Right cardiac atrium (tissue), 5 donors: ENCODE measurements around the gene SLIT1. TPM values are rescaled to one million over a fixed set of nuclear protein-coding genes. Genes with fewer than 3 reads are reported as not detected.

Experiments
- ATAC-seq, 2 donors: fragments of 200-7000 bp; cut with Tn5 transposase; one replicate each; pipeline versions ENCODE4 v1.8.0 to v1.9.1; 2020; ENCODE audit warnings: moderate library complexity in 2 of 2, mild to moderate bottlenecking in 1 of 2
- DNase-seq, 3 donors: peaks; one replicate each; pipeline ENCODE4 v3.0.0-alpha.2; 2020
- H3K27ac ChIP-seq: one replicate; pipeline ENCODE4 v1.5.1; 2013; ENCODE audit warnings: mild to moderate bottlenecking, low read length, control low read depth, moderate library complexity
- H3K27me3 ChIP-seq: one replicate; pipeline ENCODE4 v1.6.1; 2013; ENCODE audit not compliant: control insufficient read depth, insufficient read depth
- H3K4me1 ChIP-seq: one replicate; pipeline ENCODE4 v1.6.1; 2013; ENCODE audit warnings: low read length; ENCODE audit not compliant: control insufficient read depth, insufficient read depth
- H3K4me3 ChIP-seq: one replicate; pipeline ENCODE4 v1.5.1; 2013; ENCODE audit warnings: low read length, control low read depth
- H3K9me3 ChIP-seq: one replicate; pipeline ENCODE4 v1.6.1; 2013; ENCODE audit warnings: low read length; ENCODE audit not compliant: control insufficient read depth
- WGBS: extraction: QIAGEN DNeasy Blood & Tissue Kit; methylation state at CpG from one replicate; pipeline ENCODE4 v1.1.7; 2013; 5-methylcytosine and 5-hydroxymethylcytosine counted together
- intact Hi-C, 4 donors: fragments of 100-400 bp; cut with DNase I; formaldehyde crosslinking; loops; one replicate each; pipeline versions ENCODE4 v1.11.0 to v1.14.0; 2022 to 2023
- polyA plus RNA-seq: library from polyadenylated mRNA; stranded (reverse); fragments of 200-250 nt; gene quantifications from one replicate; pipeline ENCODE4 v1.2.3, GENCODE V29; 2013
- total RNA-seq, 4 donors: library from RNA; stranded (reverse); fragmentation: NEBNext Ultra II Directional; extraction: Animal tissue kit (Norgen Biotek cat#: 25700); gene quantifications; one replicate each; pipeline ENCODE4 v1.2.1, GENCODE V29; 2021
- donor health status: healthy with polysubstance abuse.
- donor health status: DM: no; HTN: yes; CAD: no.
- donor health status: DM: no; HTN: no; CAD: no.
- donor health status: DM: no; HTN: yes; CAD: no; lungs with severe emphysema.
- donor health status: DM: yes; HTN: yes; CAD: no.

The SLIT1 gene
- total and polyA plus RNA-seq, 5 donors, result 0.11 to 0.29 (median 0.17) TPM

- intact Hi-C loops, result no loop called here
- H3K4me1 ChIP-seq, result no peaks in the 10 kb centered on the region
- no peaks in the 10 kb centered on the region for H3K9me3 ChIP-seq
- ATAC-seq (no peak), DNase-seq (no peak)
- H3K27me3 ChIP-seq, result no peaks in the 10 kb centered on the region
- H3K4me3 ChIP-seq, result no peak overlapping the region
- no peak overlapping the region for H3K27ac ChIP-seq
- WGBS, result 86% methylated on average over 7 of the region's 7 CpGs
These were observed 32.4 kb downstream of the SLIT1 start for GRCh38 chr10:97153270-97153850.

GRCh38 chr10:97151307-97151914 is 34.3 kb downstream of the SLIT1 start:
- Histone ChIP-seq H3K4me3 (no peak overlapping the region), H3K4me1 (no peaks in the 10 kb centered on the region), H3K27me3 (no peaks in the 10 kb centered on the region), H3K27ac (no peak overlapping the region), H3K9me3 (no peaks in the 10 kb centered on the region)
- ATAC-seq (no peak), DNase-seq (no peak)
- intact Hi-C loops, result no loop called here
- WGBS, result 83% methylated on average over 6 of the region's 6 CpGs

- 70% methylated on average over 8 of the region's 8 CpGs for WGBS
- intact Hi-C loops, result no loop called here
- Histone ChIP-seq H3K9me3 (no peaks in the 10 kb centered on the region), H3K27ac (no peak overlapping the region), H3K27me3 (no peaks in the 10 kb centered on the region), H3K4me3 (no peak overlapping the region), H3K4me1 (no peaks in the 10 kb centered on the region)
- ATAC-seq (no peak), DNase-seq (no peak)
These were observed 35.1 kb downstream of the SLIT1 start for GRCh38 chr10:97150616-97151015.

- intact Hi-C loops, result no loop called here
These were observed 35.7 kb downstream of the SLIT1 start for GRCh38 chr10:97150013-97150595.

GRCh38 chr10:97149079-97149531 is 36.7 kb downstream of the SLIT1 start:
- Histone ChIP-seq H3K4me1 (no peaks in the 10 kb centered on the region), H3K9me3 (no peaks in the 10 kb centered on the region), H3K4me3 (no peak overlapping the region), H3K27ac (no peak overlapping the region), H3K27me3 (no peaks in the 10 kb centered on the region)
- no peak for ATAC-seq
- DNase-seq, result no peak
- intact Hi-C loops, result no loop called here
- WGBS, result 87% methylated on average over 16 of the region's 16 CpGs

More at GRCh38 chr10:97150013-97150595, 35.7 kb downstream of the SLIT1 start:
- H3K4me3 ChIP-seq, result no peak overlapping the region
- ATAC-seq, result no peak
- WGBS, result 39% methylated on average over 10 of the region's 10 CpGs
- no peaks in the 10 kb centered on the region for H3K4me1 ChIP-seq
- H3K9me3 ChIP-seq, result no peaks in the 10 kb centered on the region
- no peak for DNase-seq
- H3K27ac ChIP-seq, result no peak overlapping the region
- no peaks in the 10 kb centered on the region for H3K27me3 ChIP-seq

- no peak for ATAC-seq
- Histone ChIP-seq H3K27ac (no peak overlapping the region), H3K4me3 (no peak overlapping the region), H3K4me1 (no peaks in the 10 kb centered on the region), H3K9me3 (no peaks in the 10 kb centered on the region), H3K27me3 (no peaks in the 10 kb centered on the region)
- DNase-seq, result no peak
- intact Hi-C loops, result no loop called here
- WGBS, result 79% methylated on average over 2 of the region's 2 CpGs
These were observed 41.5 kb downstream of the SLIT1 start for GRCh38 chr10:97144297-97144696.

- Histone ChIP-seq H3K4me1 (no peaks in the 10 kb centered on the region), H3K27ac (no peak overlapping the region), H3K4me3 (no peak overlapping the region), H3K9me3 (no peaks in the 10 kb centered on the region), H3K27me3 (no peaks in the 10 kb centered on the region)
- ATAC-seq (no peak), DNase-seq (no peak)
- intact Hi-C loops, result no loop called here
- 89% methylated on average over 2 of the region's 2 CpGs for WGBS
These were observed 42.9 kb downstream of the SLIT1 start for GRCh38 chr10:97142834-97143233.

GRCh38 chr10:97140902-97141745 is 44.6 kb downstream of the SLIT1 start:
- WGBS, result 39% methylated on average over 23 of the region's 23 CpGs
- no peak overlapping the region for H3K27ac ChIP-seq
- intact Hi-C loops, result no loop called here
- ATAC-seq (no peak), DNase-seq (no peak)
- no peak overlapping the region for H3K4me3 ChIP-seq
- H3K27me3 ChIP-seq, result no peaks in the 10 kb centered on the region
- no peaks in the 10 kb centered on the region for H3K9me3 ChIP-seq
- H3K4me1 ChIP-seq, result no peaks in the 10 kb centered on the region

- intact Hi-C loops, result no loop called here
- Histone ChIP-seq H3K9me3 (no peaks in the 10 kb centered on the region), H3K4me3 (no peak overlapping the region), H3K27ac (no peak overlapping the region), H3K4me1 (no peaks in the 10 kb centered on the region), H3K27me3 (no peaks in the 10 kb centered on the region)
- WGBS, result 55% methylated on average over 23 of the region's 23 CpGs
- ATAC-seq (no peak), DNase-seq (no peak)
These were observed 45.5 kb downstream of the SLIT1 start for GRCh38 chr10:97140049-97140846.

- Histone ChIP-seq H3K27me3 (no peaks in the 10 kb centered on the region), H3K4me1 (no peaks in the 10 kb centered on the region), H3K9me3 (no peaks in the 10 kb centered on the region), H3K27ac (no peak overlapping the region), H3K4me3 (no peak overlapping the region)
- ATAC-seq (no peak), DNase-seq (no peak)
- intact Hi-C loops, result no loop called here
- 88% methylated on average over 6 of the region's 6 CpGs for WGBS
These were observed 46.1 kb downstream of the SLIT1 start for GRCh38 chr10:97139651-97140048.
